A673 (cell line): ENCODE data around the gene PLA2G4B. TPM values are rescaled to one million over a fixed set of nuclear protein-coding genes. Genes with fewer than 3 reads are reported as not detected.

Source experiments
- BruUV-seq: library from RNA; stranded (reverse); fragments of 400-500 nt; replicated peaks from 2 replicates; lab custom pipeline; 2021; lab: Mats Ljungman, UMichigan
- CTCF ChIA-PET: fragments of 300-600 bp; sonication (Branson Sonifier 250); formaldehyde crosslinking; loops from one replicate; lab custom pipeline; 2022; ENCODE audit warnings: antibody characterized with exemption; lab: Charles Lee
- POLR2A ChIA-PET: fragments of 300-600 bp; sonication (Branson Sonifier 250); formaldehyde crosslinking; loops from one replicate; lab custom pipeline; 2022; ENCODE audit warnings: antibody characterized with exemption; ENCODE audit not compliant: low non-redundant PET; lab: Charles Lee
- DNase-seq: peaks from one replicate; pipeline ENCODE4 v3.0.0-alpha.2; 2015; ENCODE audit warnings: low spot score
- H3K27ac ChIP-seq: fragments of 200-600 bp; sonication (generic); 2 replicates; pipeline ENCODE4 v1.5.1; 2016; ENCODE audit warnings: mixed run types, low read depth, mild to moderate bottlenecking, mixed read lengths, antibody characterized with exemption, low read length; ENCODE audit not compliant: poor library complexity, severe bottlenecking
- H3K27me3 ChIP-seq: fragments of 200-600 bp; sonication (generic); replicated peaks from 2 replicates; pipeline ENCODE4 v1.6.1; 2017; ENCODE audit warnings: mixed run types, low read depth, mild to moderate bottlenecking, mixed read lengths, antibody characterized with exemption, low read length; ENCODE audit not compliant: insufficient read depth, poor library complexity
- H3K36me3 ChIP-seq: fragments of 200-600 bp; sonication (generic); 2 replicates; pipeline ENCODE4 v1.6.1; 2016; ENCODE audit warnings: mixed run types, mild to moderate bottlenecking, mixed read lengths, antibody characterized with exemption, low read length; ENCODE audit not compliant: insufficient read depth, poor library complexity, severe bottlenecking
- H3K4me1 ChIP-seq: fragments of 200-600 bp; sonication (generic); 2 replicates; pipeline ENCODE4 v1.6.1; 2017; ENCODE audit warnings: mixed run types, mild to moderate bottlenecking, mixed read lengths, antibody characterized with exemption, low read length; ENCODE audit not compliant: insufficient read depth, poor library complexity, severe bottlenecking
- H3K4me3 ChIP-seq: fragments of 200-600 bp; sonication (generic); 2 replicates; pipeline ENCODE4 v1.5.1; 2016; ENCODE audit warnings: low read depth, mixed run types, mild to moderate bottlenecking, mixed read lengths, low read length; ENCODE audit not compliant: poor library complexity, severe bottlenecking
- H3K9me3 ChIP-seq: fragments of 200-600 bp; sonication (generic); 2 replicates; pipeline ENCODE4 v1.6.1; 2016; ENCODE audit warnings: mixed run types, low read depth, mild to moderate bottlenecking, mixed read lengths, antibody characterized with exemption, low read length; ENCODE audit not compliant: poor library complexity, severe bottlenecking
- EZH2 ChIP-seq: fragments of 200-600 bp; sonication (generic); IDR thresholded peaks from 2 replicates; pipeline ENCODE4 v1.6.1; 2017; ENCODE audit warnings: borderline replicate concordance, low read depth, mild to moderate bottlenecking, mixed read lengths, antibody characterized with exemption, low read length; ENCODE audit not compliant: poor library complexity, severe bottlenecking
- intact Hi-C: fragments of 100-400 bp; cut with micrococcal nuclease; formaldehyde crosslinking; loops from one replicate; pipeline ENCODE4 v1.10.0; 2022; ENCODE audit not compliant: unreplicated experiment
- total RNA-seq: library from RNA; stranded (reverse); gene quantifications from 2 replicates; pipeline ENCODE4 v1.2.3, GENCODE V29; 2021
- TF ChIP-seq, protein P1 (sequence below): fragments of 300-800, 200-600 bp; sonication (generic); conservative IDR thresholded peaks from 2 replicates; pipeline ENCODE4 v1.5.1; 2017; ENCODE audit warnings: low read depth, mild to moderate bottlenecking, antibody characterized with exemption, low read length, moderate library complexity, mixed read lengths

PLA2G4B gene
- total RNA-seq, 1 experiment from 2014 or later = 7.4 TPM

DNA sequence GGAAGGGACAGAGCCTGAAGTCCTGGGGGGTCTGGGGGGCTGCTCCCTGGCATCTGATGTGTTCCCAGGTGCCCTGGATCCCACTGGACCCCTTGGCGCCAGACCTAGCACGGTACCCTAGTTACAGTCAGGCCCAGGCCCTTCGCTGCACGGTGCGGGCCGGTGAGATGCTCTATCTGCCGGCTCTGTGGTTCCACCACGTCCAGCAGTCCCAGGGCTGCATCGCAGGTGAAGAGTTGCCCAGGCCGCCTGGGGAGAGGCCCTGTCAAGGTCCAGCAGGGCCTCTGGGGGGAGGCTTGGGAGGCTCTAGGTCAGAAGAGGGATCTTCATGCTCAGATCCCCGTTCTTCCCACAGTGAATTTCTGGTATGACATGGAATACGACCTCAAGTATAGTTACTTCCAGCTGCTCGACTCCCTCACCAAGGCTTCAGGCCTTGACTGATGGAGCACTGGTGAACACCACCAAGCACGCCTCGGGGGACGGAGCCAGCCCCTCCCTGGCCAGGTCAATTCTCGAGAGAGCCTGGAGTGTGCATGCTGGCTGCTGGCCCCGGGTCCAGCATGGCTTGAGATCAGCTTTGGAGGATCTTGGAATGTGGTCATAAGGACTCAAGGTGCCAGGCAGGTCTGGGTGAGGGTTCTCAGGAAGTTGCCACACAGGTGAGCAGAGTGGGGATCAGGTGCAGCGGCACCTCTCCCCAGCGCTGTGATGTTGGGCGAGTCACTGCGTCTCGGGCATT, 1.8 kb upstream of the PLA2G4B start:
- Histone ChIP-seq H3K4me1 (peaks cover 13% of the 10 kb centered on the region), H3K4me3 (no peak overlapping the region), H3K36me3 (peaks cover 3% of the 10 kb centered on the region), H3K27ac (no peak overlapping the region), H3K27me3 (no peaks in the 10 kb centered on the region), H3K9me3 (no peaks in the 10 kb centered on the region)
- TF ChIP-seq EZH2 = no peak
- TF ChIP-seq, protein P1, sequence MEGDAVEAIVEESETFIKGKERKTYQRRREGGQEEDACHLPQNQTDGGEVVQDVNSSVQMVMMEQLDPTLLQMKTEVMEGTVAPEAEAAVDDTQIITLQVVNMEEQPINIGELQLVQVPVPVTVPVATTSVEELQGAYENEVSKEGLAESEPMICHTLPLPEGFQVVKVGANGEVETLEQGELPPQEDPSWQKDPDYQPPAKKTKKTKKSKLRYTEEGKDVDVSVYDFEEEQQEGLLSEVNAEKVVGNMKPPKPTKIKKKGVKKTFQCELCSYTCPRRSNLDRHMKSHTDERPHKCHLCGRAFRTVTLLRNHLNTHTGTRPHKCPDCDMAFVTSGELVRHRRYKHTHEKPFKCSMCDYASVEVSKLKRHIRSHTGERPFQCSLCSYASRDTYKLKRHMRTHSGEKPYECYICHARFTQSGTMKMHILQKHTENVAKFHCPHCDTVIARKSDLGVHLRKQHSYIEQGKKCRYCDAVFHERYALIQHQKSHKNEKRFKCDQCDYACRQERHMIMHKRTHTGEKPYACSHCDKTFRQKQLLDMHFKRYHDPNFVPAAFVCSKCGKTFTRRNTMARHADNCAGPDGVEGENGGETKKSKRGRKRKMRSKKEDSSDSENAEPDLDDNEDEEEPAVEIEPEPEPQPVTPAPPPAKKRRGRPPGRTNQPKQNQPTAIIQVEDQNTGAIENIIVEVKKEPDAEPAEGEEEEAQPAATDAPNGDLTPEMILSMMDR = no peak
- no peak for DNase-seq
- BruUV-seq = no TSS peak
- ChIA-PET CTCF (no interaction called here), POLR2A (no interaction called here)
- intact Hi-C loops = no loop called here

GRCh38 chr15:41839781-41840491, 1.3 kb downstream of the PLA2G4B start:
- DNase-seq = peak; percentile 65
- H3K27me3 ChIP-seq = no peaks in the 10 kb centered on the region
- POLR2A ChIA-PET = no interaction called here
- no peaks in the 10 kb centered on the region for H3K36me3 ChIP-seq
- BruUV-seq = no TSS peak
- no peaks in the 10 kb centered on the region for H3K9me3 ChIP-seq
- TF ChIP-seq EZH2 = no peak
- TF ChIP-seq, protein P1 = no peak
- CTCF ChIA-PET = no interaction called here
- intact Hi-C loops = no loop called here
- no peak overlapping the region for H3K27ac ChIP-seq
- H3K4me3 ChIP-seq = no peak overlapping the region
- H3K4me1 ChIP-seq = peaks cover 13% of the 10 kb centered on the region

- Histone ChIP-seq H3K9me3 (no peaks in the 10 kb centered on the region), H3K36me3 (no peaks in the 10 kb centered on the region), H3K27ac (no peak overlapping the region), H3K4me1 (peaks cover 13% of the 10 kb centered on the region), H3K4me3 (no peak overlapping the region), H3K27me3 (no peaks in the 10 kb centered on the region)
- no TSS peak for BruUV-seq
- POLR2A ChIA-PET = no interaction called here
- no peak for TF ChIP-seq EZH2
- TF ChIP-seq, protein P1 = no peak
- DNase-seq = no peak
- intact Hi-C loops = no loop called here
- CTCF ChIA-PET = no interaction called here
Measured at GRCh38 chr15:41840673-41841072, 2.0 kb downstream of the PLA2G4B start.
